Keratinocyte (primary cell): ENCODE results near the gene ATP11A. TPM values are rescaled to one million over a fixed set of nuclear protein-coding genes. Genes with fewer than 3 reads are reported as not detected.

Experiments used
- DNase-seq: peaks from one replicate; pipeline ENCODE4 v3.0.0-alpha.2; 2011; ENCODE audit warnings: low read depth, missing footprints, low spot score
- FAIRE-seq: peaks from 2 replicates; lab custom pipeline; 2011; peaks lifted over from hg19 to GRCh38; lab: Jason Lieb, UNC
- H2AFZ ChIP-seq: 2 replicates; pipeline ENCODE4 v1.6.0; 2012; ENCODE audit warnings: low read length, control low read depth, inconsistent platforms; ENCODE audit not compliant: control insufficient read depth
- H3K27ac ChIP-seq: 2 replicates; pipeline ENCODE4 v1.5.1; 2011; ENCODE audit warnings: low read length; ENCODE audit not compliant: control insufficient read depth, insufficient read depth
- H3K27me3 ChIP-seq: 3 replicates; pipeline ENCODE4 v1.6.0; 2011; ENCODE audit warnings: low read length; ENCODE audit not compliant: control insufficient read depth, insufficient read depth; ENCODE audit errors: extremely low read depth
- H3K36me3 ChIP-seq, 2 experiments: 2 replicates in 1 of 2; 3 replicates in 1 of 2; pipeline ENCODE4 v1.5.1; 2011; ENCODE audit warnings: low read length in 2 of 2, mild to moderate bottlenecking in 1 of 2; ENCODE audit not compliant: control insufficient read depth in 2 of 2, insufficient read depth in 2 of 2; ENCODE audit errors: extremely low read depth in 1 of 2
- H3K4me1 ChIP-seq: 3 replicates; pipeline ENCODE4 v1.5.1; 2011; ENCODE audit warnings: low read length; ENCODE audit not compliant: control insufficient read depth, insufficient read depth; ENCODE audit errors: extremely low read depth
- H3K4me2 ChIP-seq: 3 replicates; pipeline ENCODE4 v1.6.0; 2011; ENCODE audit warnings: low read depth, low read length; ENCODE audit not compliant: control insufficient read depth, insufficient read depth; ENCODE audit errors: extremely low read depth
- H3K4me3 ChIP-seq, 3 experiments: fragments of 200-600 bp in 1 of 3; sonication (generic) in 1 of 3; 2 replicates in 2 of 3; 3 replicates in 1 of 3; pipeline ENCODE4 v1.5.1; 2011 to 2016; ENCODE audit warnings: low read length in 3 of 3, mild to moderate bottlenecking in 3 of 3, control low read depth in 2 of 3, inconsistent platforms in 1 of 3, low read depth in 1 of 3, mixed read lengths in 1 of 3, mixed run types in 1 of 3, moderate library complexity in 1 of 3; ENCODE audit not compliant: control insufficient read depth in 2 of 3, insufficient read depth in 2 of 3; ENCODE audit errors: extremely low read depth in 1 of 3
- H3K79me2 ChIP-seq: 2 replicates; pipeline ENCODE4 v1.6.0; 2012; ENCODE audit warnings: low read length; ENCODE audit not compliant: control insufficient read depth, insufficient read depth
- H3K9ac ChIP-seq: 3 replicates; pipeline ENCODE4 v1.6.0; 2011; ENCODE audit warnings: low read length; ENCODE audit not compliant: control insufficient read depth, insufficient read depth; ENCODE audit errors: extremely low read depth
- H3K9me1 ChIP-seq: 3 replicates; pipeline ENCODE4 v1.6.0; 2011; ENCODE audit warnings: low read length; ENCODE audit not compliant: control insufficient read depth, insufficient read depth; ENCODE audit errors: extremely low read depth
- H3K9me3 ChIP-seq: 2 replicates; pipeline ENCODE4 v1.5.1; 2012; ENCODE audit warnings: low read depth, low read length; ENCODE audit not compliant: control insufficient read depth
- H4K20me1 ChIP-seq: 3 replicates; pipeline ENCODE4 v1.6.0; 2011; ENCODE audit warnings: low read length; ENCODE audit not compliant: control insufficient read depth, insufficient read depth; ENCODE audit errors: extremely low read depth
- CTCF ChIP-seq, 3 experiments: IDR thresholded peaks in 1 of 3; conservative IDR thresholded peaks in 1 of 3; optimal IDR thresholded peaks in 1 of 3; 2 replicates in 2 of 3; 3 replicates in 1 of 3; pipeline versions ENCODE3 to v1.5.1; 2011; ENCODE audit warnings: low read length in 3 of 3, mild to moderate bottlenecking in 3 of 3, moderate library complexity in 2 of 3, control low read depth in 1 of 3, inconsistent platforms in 1 of 3; ENCODE audit not compliant: insufficient read depth in 2 of 3; ENCODE audit errors: extremely low read depth in 1 of 3
- EZH2 ChIP-seq: IDR thresholded peaks from one replicate; pipeline ENCODE4 v1.6.1; 2012; ENCODE audit warnings: inconsistent platforms, mild to moderate bottlenecking, low read length, moderate library complexity
- dilution Hi-C: fragments of 300-500 bp; cut with MboI; formaldehyde crosslinking; loops from one replicate; pipeline ENCODE4 v1.7.0; 2020; ENCODE audit warnings: low sequenced_read_pairs; ENCODE audit not compliant: extremely low pct_ligation_motif_present
- polyA plus RNA-seq, 5 experiments: library from polyadenylated mRNA; depleted of rRNA in 3 of 5; stranded (reverse) in 3 of 5; stranded (forward) in 1 of 5; unstranded in 1 of 5; fragments of >200 nt; gene quantifications; 1 replicate in 1 of 5; 2 replicates in 3 of 5; 3 replicates in 1 of 5; pipeline versions ENCODE4 v1.2.1 to v1.2.3, GENCODE V29; 2011 to 2012; ENCODE audit warnings: missing spikeins in 2 of 5, low read depth in 1 of 5, low replicate concordance in 1 of 5

The ATP11A gene
- polyA plus RNA-seq, 1 donor (not counting 4 experiments of a cell fraction or from before 2014, with no cell fraction given): 4.3 TPM

DNA sequence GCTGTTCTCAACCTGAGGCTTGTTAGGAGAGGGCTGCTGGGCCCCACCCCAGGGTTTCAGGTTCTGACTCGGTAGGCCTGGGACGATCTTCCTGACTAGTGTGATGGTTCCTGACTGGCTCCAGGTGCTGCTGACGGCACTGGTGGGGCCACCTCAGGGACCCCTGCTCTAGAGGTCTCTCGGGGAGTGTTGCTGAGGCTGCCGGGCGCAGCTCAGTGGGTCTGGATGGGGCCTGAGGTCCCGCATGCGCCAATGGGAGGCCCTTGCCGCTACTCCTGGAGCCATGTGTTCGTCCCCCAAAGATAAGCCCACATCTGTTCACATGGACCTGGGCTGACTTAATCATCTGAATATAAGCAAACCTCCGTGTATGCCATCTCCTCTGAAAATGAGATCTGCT, 133.0 kb downstream of the ATP11A start:
- no peaks in the 10 kb centered on the region for H3K9me1 ChIP-seq
- no peak for TF ChIP-seq CTCF (optimal IDR thresholded peaks at IDR 0.05 in 1 of 3, IDR thresholded peaks at IDR 0.05 in 1 of 3, conservative IDR thresholded peaks at IDR 0.05 in 1 of 3; ENCODE audit: extremely low read depth in 1 of 3, insufficient read depth in 2 of 3, low read length in 3 of 3)
- TF ChIP-seq EZH2: no peak
- no peak overlapping the region for H3K9ac ChIP-seq
- no peaks in the 10 kb centered on the region for H3K4me1 ChIP-seq
- DNase-seq (no peak), FAIRE-seq (no peak)
- H3K36me3 ChIP-seq: peaks cover 4 to 9% of the 10 kb centered on the region in 2 experiments
- H2AFZ ChIP-seq: no peak overlapping the region
- no peaks in the 10 kb centered on the region for H4K20me1 ChIP-seq
- no peaks in the 10 kb centered on the region for H3K79me2 ChIP-seq
- H3K9me3 ChIP-seq: no peaks in the 10 kb centered on the region
- H3K27ac ChIP-seq: no peak overlapping the region
- no peaks in the 10 kb centered on the region for H3K27me3 ChIP-seq
- no peak overlapping the region for H3K4me2 ChIP-seq
- H3K4me3 ChIP-seq: no peak overlapping the region
- dilution Hi-C loops: no loop called here

DNA sequence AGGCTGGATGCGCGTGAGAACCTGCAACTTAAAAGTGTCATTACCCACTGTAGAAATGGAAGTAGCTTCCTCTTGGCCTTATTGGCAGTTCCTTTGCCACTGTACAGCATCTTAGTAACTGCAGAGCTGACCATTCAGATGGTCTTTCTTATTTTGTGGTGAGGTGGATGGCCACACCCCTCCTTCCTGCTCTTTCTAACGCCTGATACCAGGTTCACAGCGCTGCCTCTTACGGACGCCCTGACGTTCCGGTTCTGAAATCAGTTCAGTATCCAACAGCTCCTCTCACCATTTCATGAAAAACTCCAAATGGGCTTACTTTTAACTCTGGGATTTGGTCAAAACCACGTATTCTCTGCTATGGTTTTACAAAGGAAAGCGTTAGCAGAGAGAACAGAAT, 134.6 kb downstream of the ATP11A start:
- Histone ChIP-seq H3K4me3 (no peak overlapping the region), H3K36me3 (peaks cover 4 to 14% of the 10 kb centered on the region in 2 experiments), H3K4me2 (no peak overlapping the region), H4K20me1 (no peaks in the 10 kb centered on the region), H3K4me1 (no peaks in the 10 kb centered on the region), H3K9me3 (no peaks in the 10 kb centered on the region), H3K27me3 (no peaks in the 10 kb centered on the region), H3K9me1 (no peaks in the 10 kb centered on the region), H2AFZ (no peak overlapping the region), H3K27ac (no peak overlapping the region), H3K79me2 (no peaks in the 10 kb centered on the region), H3K9ac (no peak overlapping the region)
- DNase-seq: no peak
- dilution Hi-C loops: no loop called here
- no peak for TF ChIP-seq EZH2
- no peak for TF ChIP-seq CTCF (optimal IDR thresholded peaks at IDR 0.05 in 1 of 3, IDR thresholded peaks at IDR 0.05 in 1 of 3, conservative IDR thresholded peaks at IDR 0.05 in 1 of 3; ENCODE audit: extremely low read depth in 1 of 3, insufficient read depth in 2 of 3, low read length in 3 of 3)
- no peak for FAIRE-seq
